A549 (cell line): Measurements from ENCODE around the gene BRAP.

Experiments used
- CEBPB ChIP-seq, 2 experiments: fragments of >200 bp in 1 of 2; sonication (Bioruptor Twin) in 1 of 2; formaldehyde crosslinking in 1 of 2; IDR thresholded peaks; 2 replicates each; pipeline ENCODE4 v1.6.1; 2012 to 2016
- EP300 ChIP-seq, 2 experiments: fragments of >200 bp; sonication (Bioruptor Twin); formaldehyde crosslinking; IDR thresholded peaks; 2 replicates in 1 of 2; 3 replicates in 1 of 2; pipeline ENCODE4 v1.6.1; 2016 to 2017
- HDAC2 ChIP-seq: fragments of 200-600 bp; sonication (generic); IDR thresholded peaks from 2 replicates; pipeline ENCODE4 v1.6.1; 2016
- HOXA7 ChIP-seq: fragments of 250-450 bp; sonication (Bioruptor Pico); IDR thresholded peaks from 2 replicates; pipeline ENCODE4 v1.5.0; 2020; ENCODE audit warnings: mild to moderate bottlenecking, moderate library complexity
- JUN ChIP-seq, 2 experiments: fragments of >200 bp; sonication (Bioruptor Twin); formaldehyde crosslinking; IDR thresholded peaks; 2 replicates in 1 of 2; 3 replicates in 1 of 2; pipeline ENCODE4 v1.6.1; 2016 to 2017
- NFE2L2 ChIP-seq: fragments of 150-350 bp; conservative IDR thresholded peaks from 2 replicates; pipeline ENCODE4 v1.6.1; 2014; ENCODE audit warnings: low read length
- POLR2A ChIP-seq: IDR thresholded peaks from 2 replicates; pipeline ENCODE4 v1.6.1; 2012; ENCODE audit warnings: mild to moderate bottlenecking, low read length
- RAD21 ChIP-seq, 2 experiments: fragments of >200 bp in 1 of 2; sonication (Bioruptor Twin) in 1 of 2; formaldehyde crosslinking in 1 of 2; IDR thresholded peaks in 1 of 2; conservative IDR thresholded peaks in 1 of 2; 2 replicates in 1 of 2; 3 replicates in 1 of 2; pipeline ENCODE4 v1.6.1; 2012 to 2018; ENCODE audit warnings: inconsistent platforms in 1 of 2
- TF ChIP-seq, protein P1 (sequence below): fragments of >200 bp; sonication (Bioruptor Twin); formaldehyde crosslinking; IDR thresholded peaks from 3 replicates; pipeline ENCODE4 v1.5.1; 2016
- TF ChIP-seq, protein P2 (sequence below): IDR thresholded peaks from 2 replicates; pipeline ENCODE4 v1.6.1; 2012
- TF ChIP-seq, protein P3 (sequence below): fragments of 200-600 bp; sonication (generic); IDR thresholded peaks from 2 replicates; pipeline ENCODE4 v1.6.1; 2016; ENCODE audit warnings: antibody characterized with exemption, mild to moderate bottlenecking, moderate library complexity
- TF ChIP-seq, protein P4 (sequence below): IDR thresholded peaks from 2 replicates; pipeline ENCODE4 v1.6.1; 2012

DNA sequence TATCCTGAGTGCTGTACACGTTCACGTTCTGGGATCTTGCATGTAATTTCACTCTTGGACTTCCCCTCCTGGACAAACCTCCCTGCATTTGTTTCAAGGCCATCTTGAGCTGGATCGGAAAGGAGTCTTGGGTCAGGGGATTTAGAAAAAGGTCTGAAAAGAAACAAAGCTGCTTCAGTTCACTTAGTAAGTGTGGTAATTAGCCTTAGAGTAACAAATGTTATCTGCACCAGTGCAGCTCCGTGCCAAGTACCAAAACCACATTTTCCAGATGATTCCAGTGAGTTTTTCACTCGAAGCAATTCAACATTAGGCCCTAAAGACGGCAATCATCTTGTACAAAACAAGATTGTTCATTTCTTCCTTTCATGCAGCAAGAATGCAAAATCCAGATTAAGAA, 47.2 kb downstream of the BRAP start:
- TF ChIP-seq JUN (IDR thresholded peaks at IDR 0.05) (no peak), RAD21 (conservative IDR thresholded peaks at IDR 0.05 in 1 of 2, IDR thresholded peaks at IDR 0.05 in 1 of 2) (no peak), EP300 (IDR thresholded peaks at IDR 0.05) (no peak), CEBPB (IDR thresholded peaks at IDR 0.05) (no peak), POLR2A (no peak), NFE2L2 (no peak), HDAC2 (no peak), HOXA7 (no peak)
- TF ChIP-seq, protein P1, sequence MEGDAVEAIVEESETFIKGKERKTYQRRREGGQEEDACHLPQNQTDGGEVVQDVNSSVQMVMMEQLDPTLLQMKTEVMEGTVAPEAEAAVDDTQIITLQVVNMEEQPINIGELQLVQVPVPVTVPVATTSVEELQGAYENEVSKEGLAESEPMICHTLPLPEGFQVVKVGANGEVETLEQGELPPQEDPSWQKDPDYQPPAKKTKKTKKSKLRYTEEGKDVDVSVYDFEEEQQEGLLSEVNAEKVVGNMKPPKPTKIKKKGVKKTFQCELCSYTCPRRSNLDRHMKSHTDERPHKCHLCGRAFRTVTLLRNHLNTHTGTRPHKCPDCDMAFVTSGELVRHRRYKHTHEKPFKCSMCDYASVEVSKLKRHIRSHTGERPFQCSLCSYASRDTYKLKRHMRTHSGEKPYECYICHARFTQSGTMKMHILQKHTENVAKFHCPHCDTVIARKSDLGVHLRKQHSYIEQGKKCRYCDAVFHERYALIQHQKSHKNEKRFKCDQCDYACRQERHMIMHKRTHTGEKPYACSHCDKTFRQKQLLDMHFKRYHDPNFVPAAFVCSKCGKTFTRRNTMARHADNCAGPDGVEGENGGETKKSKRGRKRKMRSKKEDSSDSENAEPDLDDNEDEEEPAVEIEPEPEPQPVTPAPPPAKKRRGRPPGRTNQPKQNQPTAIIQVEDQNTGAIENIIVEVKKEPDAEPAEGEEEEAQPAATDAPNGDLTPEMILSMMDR, result no peak
- TF ChIP-seq, protein P2, sequence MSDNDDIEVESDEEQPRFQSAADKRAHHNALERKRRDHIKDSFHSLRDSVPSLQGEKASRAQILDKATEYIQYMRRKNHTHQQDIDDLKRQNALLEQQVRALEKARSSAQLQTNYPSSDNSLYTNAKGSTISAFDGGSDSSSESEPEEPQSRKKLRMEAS, result no peak
- TF ChIP-seq, protein P3, sequence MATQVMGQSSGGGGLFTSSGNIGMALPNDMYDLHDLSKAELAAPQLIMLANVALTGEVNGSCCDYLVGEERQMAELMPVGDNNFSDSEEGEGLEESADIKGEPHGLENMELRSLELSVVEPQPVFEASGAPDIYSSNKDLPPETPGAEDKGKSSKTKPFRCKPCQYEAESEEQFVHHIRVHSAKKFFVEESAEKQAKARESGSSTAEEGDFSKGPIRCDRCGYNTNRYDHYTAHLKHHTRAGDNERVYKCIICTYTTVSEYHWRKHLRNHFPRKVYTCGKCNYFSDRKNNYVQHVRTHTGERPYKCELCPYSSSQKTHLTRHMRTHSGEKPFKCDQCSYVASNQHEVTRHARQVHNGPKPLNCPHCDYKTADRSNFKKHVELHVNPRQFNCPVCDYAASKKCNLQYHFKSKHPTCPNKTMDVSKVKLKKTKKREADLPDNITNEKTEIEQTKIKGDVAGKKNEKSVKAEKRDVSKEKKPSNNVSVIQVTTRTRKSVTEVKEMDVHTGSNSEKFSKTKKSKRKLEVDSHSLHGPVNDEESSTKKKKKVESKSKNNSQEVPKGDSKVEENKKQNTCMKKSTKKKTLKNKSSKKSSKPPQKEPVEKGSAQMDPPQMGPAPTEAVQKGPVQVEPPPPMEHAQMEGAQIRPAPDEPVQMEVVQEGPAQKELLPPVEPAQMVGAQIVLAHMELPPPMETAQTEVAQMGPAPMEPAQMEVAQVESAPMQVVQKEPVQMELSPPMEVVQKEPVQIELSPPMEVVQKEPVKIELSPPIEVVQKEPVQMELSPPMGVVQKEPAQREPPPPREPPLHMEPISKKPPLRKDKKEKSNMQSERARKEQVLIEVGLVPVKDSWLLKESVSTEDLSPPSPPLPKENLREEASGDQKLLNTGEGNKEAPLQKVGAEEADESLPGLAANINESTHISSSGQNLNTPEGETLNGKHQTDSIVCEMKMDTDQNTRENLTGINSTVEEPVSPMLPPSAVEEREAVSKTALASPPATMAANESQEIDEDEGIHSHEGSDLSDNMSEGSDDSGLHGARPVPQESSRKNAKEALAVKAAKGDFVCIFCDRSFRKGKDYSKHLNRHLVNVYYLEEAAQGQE, result no peak
- TF ChIP-seq, protein P4, sequence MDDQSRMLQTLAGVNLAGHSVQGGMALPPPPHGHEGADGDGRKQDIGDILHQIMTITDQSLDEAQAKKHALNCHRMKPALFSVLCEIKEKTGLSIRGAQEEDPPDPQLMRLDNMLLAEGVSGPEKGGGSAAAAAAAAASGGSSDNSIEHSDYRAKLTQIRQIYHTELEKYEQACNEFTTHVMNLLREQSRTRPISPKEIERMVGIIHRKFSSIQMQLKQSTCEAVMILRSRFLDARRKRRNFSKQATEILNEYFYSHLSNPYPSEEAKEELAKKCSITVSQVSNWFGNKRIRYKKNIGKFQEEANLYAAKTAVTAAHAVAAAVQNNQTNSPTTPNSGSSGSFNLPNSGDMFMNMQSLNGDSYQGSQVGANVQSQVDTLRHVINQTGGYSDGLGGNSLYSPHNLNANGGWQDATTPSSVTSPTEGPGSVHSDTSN, result no peak
